Measurements from ENCODE around the gene TERT.

Gene TERT

GRCh38 chr5:1219098-1219767 is 75.6 kb downstream of the TERT start:
- DNase-seq (ENCODE audit: low read depth), result no peak

GRCh38 chr5:1218351-1219080 is 76.4 kb downstream of the TERT start:
- no peak for DNase-seq (ENCODE audit: low read depth)

GRCh38 chr5:1217596-1218206 is 77.2 kb downstream of the TERT start:
- no peak for DNase-seq (ENCODE audit: low read depth)

- DNase-seq (ENCODE audit: low read depth), result no peak
Observed at GRCh38 chr5:1216918-1217295, 78.0 kb downstream of the TERT start.

GRCh38 chr5:1216211-1216917 is 78.5 kb downstream of the TERT start:
- DNase-seq (ENCODE audit: low read depth), result no peak

GRCh38 chr5:1215320-1216096 is 79.4 kb downstream of the TERT start:
- no peak for DNase-seq (ENCODE audit: low read depth)

GRCh38 chr5:1214936-1215220 is 80.0 kb downstream of the TERT start:
- DNase-seq (ENCODE audit: low read depth), result no peak

- DNase-seq (ENCODE audit: low read depth), result no peak
Observed at GRCh38 chr5:1214163-1214935, 80.5 kb downstream of the TERT start.

GRCh38 chr5:1213508-1214162 is 81.2 kb downstream of the TERT start:
- DNase-seq (ENCODE audit: low read depth), result no peak

- DNase-seq (ENCODE audit: low read depth), result no peak
Observed at GRCh38 chr5:1212881-1213280, 82.0 kb downstream of the TERT start.

- DNase-seq (ENCODE audit: low read depth), result no peak
Observed at GRCh38 chr5:1212271-1212670, 82.6 kb downstream of the TERT start.

GRCh38 chr5:1211701-1212100 is 83.2 kb downstream of the TERT start:
- DNase-seq (ENCODE audit: low read depth), result no peak

- no peak for DNase-seq (ENCODE audit: low read depth)
Observed at GRCh38 chr5:1210832-1211251, 84.0 kb downstream of the TERT start.

- DNase-seq (ENCODE audit: low read depth), result no peak
Observed at GRCh38 chr5:1209896-1210776, 84.7 kb downstream of the TERT start.

- no peak for DNase-seq (ENCODE audit: low read depth)
Observed at GRCh38 chr5:1209489-1209852, 85.4 kb downstream of the TERT start.

- DNase-seq (ENCODE audit: low read depth), result no peak
Observed at GRCh38 chr5:1208743-1209488, 86.0 kb downstream of the TERT start.

- DNase-seq (ENCODE audit: low read depth), result no peak
Observed at GRCh38 chr5:1208221-1208742, 86.6 kb downstream of the TERT start.

GRCh38 chr5:1207555-1207954 is 87.3 kb downstream of the TERT start:
- DNase-seq (ENCODE audit: low read depth), result no peak
